AG10803 (cell line): Measurements from ENCODE around the gene ZNF69.
"Not testable (repeated sequence)": the region's sequence is repeated elsewhere in the genome, so short reads cannot be mapped to it uniquely, and the experiment has no call there.

Experiments
- DNase-seq: peaks from one replicate; pipeline ENCODE4 v3.0.0; 2010; ENCODE audit warnings: low read depth
- H3K4me3 ChIP-seq: 2 replicates; pipeline ENCODE4 v1.5.1; 2011; ENCODE audit warnings: mild to moderate bottlenecking, low read length, control low read depth
- TF ChIP-seq, protein P1 (sequence below): conservative IDR thresholded peaks from 2 replicates; pipeline ENCODE4 v1.5.1; 2011; ENCODE audit warnings: mild to moderate bottlenecking, low read length, control low read depth, inconsistent platforms

Gene ZNF69

DNA sequence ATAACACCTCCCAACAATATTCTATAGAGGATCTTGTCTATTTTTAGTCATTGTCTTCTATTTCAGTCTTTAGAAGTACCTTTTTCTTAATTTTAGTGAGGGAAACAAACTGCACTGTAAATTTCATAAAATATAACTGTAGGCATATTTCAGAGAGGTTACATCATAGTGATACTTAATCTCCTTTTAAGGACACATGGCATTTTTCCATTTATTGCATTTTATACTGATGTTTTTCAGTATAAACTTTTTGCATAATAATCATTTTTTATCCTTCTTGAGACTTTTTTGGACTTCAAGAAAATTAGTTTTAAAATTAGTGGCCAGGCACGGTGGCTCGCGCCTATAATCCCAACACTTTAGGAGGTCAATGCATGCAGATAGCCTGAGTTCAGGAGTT, 43.9 kb downstream of the ZNF69 start:
- DNase-seq, result no peak
- TF ChIP-seq, protein P1, sequence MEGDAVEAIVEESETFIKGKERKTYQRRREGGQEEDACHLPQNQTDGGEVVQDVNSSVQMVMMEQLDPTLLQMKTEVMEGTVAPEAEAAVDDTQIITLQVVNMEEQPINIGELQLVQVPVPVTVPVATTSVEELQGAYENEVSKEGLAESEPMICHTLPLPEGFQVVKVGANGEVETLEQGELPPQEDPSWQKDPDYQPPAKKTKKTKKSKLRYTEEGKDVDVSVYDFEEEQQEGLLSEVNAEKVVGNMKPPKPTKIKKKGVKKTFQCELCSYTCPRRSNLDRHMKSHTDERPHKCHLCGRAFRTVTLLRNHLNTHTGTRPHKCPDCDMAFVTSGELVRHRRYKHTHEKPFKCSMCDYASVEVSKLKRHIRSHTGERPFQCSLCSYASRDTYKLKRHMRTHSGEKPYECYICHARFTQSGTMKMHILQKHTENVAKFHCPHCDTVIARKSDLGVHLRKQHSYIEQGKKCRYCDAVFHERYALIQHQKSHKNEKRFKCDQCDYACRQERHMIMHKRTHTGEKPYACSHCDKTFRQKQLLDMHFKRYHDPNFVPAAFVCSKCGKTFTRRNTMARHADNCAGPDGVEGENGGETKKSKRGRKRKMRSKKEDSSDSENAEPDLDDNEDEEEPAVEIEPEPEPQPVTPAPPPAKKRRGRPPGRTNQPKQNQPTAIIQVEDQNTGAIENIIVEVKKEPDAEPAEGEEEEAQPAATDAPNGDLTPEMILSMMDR, result no peak
- no peak overlapping the region for H3K4me3 ChIP-seq

DNA sequence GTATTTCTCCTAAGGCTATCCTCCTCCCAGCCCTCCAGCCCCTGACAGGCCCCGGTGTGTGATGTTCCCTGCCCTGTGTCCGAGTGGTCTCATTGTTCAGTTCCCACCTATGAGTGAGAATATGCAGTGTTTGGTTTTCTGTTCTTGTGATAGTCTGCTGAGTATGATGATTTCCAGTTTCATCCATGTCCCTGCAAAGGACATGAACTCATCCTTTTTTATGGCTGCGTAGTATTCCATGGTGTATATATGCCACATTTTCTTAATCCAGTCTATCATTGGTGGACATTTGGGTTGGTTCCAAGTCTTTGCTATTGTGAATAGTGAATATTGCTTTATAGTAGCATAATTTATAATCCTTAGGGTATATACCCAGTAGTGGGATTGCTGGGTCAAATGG, 48.2 kb downstream of the ZNF69 start:
- not testable (repeated sequence) for H3K4me3 ChIP-seq, DNase-seq

GRCh38 chr19:11938383-11938782, 50.8 kb downstream of the ZNF69 start:
- DNase-seq, H3K4me3 ChIP-seq: not testable (repeated sequence)

GRCh38 chr19:11941361-11941887, 53.8 kb downstream of the ZNF69 start:
- DNase-seq, result not testable (repeated sequence)

DNA sequence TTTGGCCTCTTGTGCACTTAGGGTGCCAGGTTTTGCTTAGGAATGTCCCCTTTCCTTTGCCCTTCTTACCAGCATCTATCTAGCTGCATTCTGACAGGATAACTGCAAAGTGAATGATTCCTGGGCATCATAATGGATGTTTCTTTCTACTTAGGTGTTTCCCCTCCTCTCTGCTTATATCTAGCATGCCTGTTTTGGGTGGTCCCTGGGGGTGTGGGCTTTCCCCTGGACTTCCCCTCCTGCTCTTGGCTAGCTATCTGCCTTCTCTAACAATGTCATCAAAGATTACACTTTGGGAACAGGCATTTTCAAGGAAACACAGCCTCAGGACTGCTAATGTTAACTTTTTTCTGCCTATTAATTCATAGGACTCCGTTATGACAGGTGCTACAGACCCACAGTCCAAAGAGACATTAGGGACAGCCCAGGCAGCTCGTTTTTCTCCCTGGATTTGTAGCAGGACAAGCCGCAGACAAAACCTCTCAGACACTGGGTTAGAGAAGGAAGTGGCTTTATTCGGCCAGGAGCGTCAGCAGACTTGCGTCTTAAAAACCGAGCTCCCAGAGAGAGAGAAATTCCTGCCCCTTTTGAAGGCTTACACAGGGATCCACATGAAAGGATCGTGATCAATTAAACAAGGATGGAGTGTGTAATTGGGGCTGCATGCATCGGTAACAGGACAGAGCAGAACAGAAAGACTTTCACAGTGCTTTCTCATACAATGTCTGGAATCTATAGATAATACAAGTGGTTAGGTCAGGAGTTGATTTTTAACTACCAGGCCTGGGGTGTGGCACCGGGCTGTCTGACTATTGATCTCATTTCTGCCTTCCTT, 54.6 kb downstream of the ZNF69 start:
- DNase-seq, result no peak

More at GRCh38 chr19:11941361-11941887, 53.8 kb downstream of the ZNF69 start:
- H3K4me3 ChIP-seq, result not testable (repeated sequence)

GRCh38 chr19:11942843-11943108, 55.2 kb downstream of the ZNF69 start:
- TF ChIP-seq, protein P1, result no peak
- DNase-seq, result no peak
- no peak overlapping the region for H3K4me3 ChIP-seq

More for the DNA sequence above, 54.6 kb downstream of the ZNF69 start:
- no peak overlapping the region for H3K4me3 ChIP-seq
- TF ChIP-seq, protein P1, result no peak

- TF ChIP-seq, protein P1, result no peak
- no peak for DNase-seq
- no peak overlapping the region for H3K4me3 ChIP-seq
These were observed 57.1 kb downstream of the ZNF69 start for GRCh38 chr19:11944656-11945055.

DNA sequence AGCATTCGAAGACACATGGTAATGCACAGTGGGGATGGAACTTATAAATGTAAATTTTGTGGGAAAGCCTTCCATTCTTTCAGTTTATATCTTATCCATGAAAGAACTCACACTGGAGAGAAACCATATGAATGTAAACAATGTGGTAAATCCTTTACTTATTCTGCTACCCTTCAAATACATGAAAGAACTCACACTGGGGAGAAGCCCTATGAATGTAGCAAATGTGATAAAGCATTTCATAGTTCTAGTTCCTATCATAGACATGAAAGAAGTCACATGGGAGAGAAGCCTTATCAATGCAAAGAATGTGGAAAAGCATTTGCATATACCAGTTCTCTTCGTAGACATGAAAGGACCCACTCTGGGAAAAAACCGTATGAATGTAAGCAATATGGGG, 61.1 kb downstream of the ZNF69 start:
- no peak overlapping the region for H3K4me3 ChIP-seq
- DNase-seq, result no peak
- TF ChIP-seq, protein P1, result no peak

GRCh38 chr19:11949201-11949600, 61.6 kb downstream of the ZNF69 start:
- no peak for DNase-seq
- TF ChIP-seq, protein P1, result no peak

GRCh38 chr19:11949614-11950080, 62.1 kb downstream of the ZNF69 start:
- not testable (repeated sequence) for DNase-seq, H3K4me3 ChIP-seq

More at GRCh38 chr19:11949201-11949600, 61.6 kb downstream of the ZNF69 start:
- no peak overlapping the region for H3K4me3 ChIP-seq
